Measurements from ENCODE around the gene LAMTOR5. TPM values are rescaled to one million over a fixed set of nuclear protein-coding genes. Genes with fewer than 3 reads are reported as not detected.
A peak's percentile ranks its signal among the peaks of the same experiment; 100 is the strongest.
"Not testable (repeated sequence)": the region's sequence is repeated elsewhere in the genome, so short reads cannot be mapped to it uniquely, and the experiment has no call there.

LAMTOR5 gene
- 113 and 169 TPM in 2 replicates for total RNA-seq

GRCh38 chr1:110407260-110408210 lies at the start of gene LAMTOR5:
LAMTOR5 (minus strand) TSS chr1:110407694; CDS start chr1:110407620, 74 bp downstream.
- DNase-seq (ENCODE audit: extremely low read depth, low read depth, low spot score): peak; percentile 63

- no peak for DNase-seq (ENCODE audit: extremely low read depth, low read depth, low spot score)
These were observed 49.7 kb upstream of the LAMTOR5 start for GRCh38 chr1:110457206-110457605.

- no peak for DNase-seq (ENCODE audit: extremely low read depth, low read depth, low spot score)
These were observed 47.7 kb upstream of the LAMTOR5 start for GRCh38 chr1:110455151-110455550.

- DNase-seq (ENCODE audit: extremely low read depth, low read depth, low spot score): no peak
These were observed 46.8 kb upstream of the LAMTOR5 start for GRCh38 chr1:110454328-110454727.

GRCh38 chr1:110453829-110454228 lies 46.3 kb upstream of the LAMTOR5 start:
- DNase-seq (ENCODE audit: extremely low read depth, low read depth, low spot score): no peak

GRCh38 chr1:110452330-110452729 lies 44.8 kb upstream of the LAMTOR5 start:
- no peak for DNase-seq (ENCODE audit: extremely low read depth, low read depth, low spot score)

- no peak for DNase-seq (ENCODE audit: extremely low read depth, low read depth, low spot score)
These were observed 43.4 kb upstream of the LAMTOR5 start, which contains the start of gene PROK1 for GRCh38 chr1:110450929-110451328. PROK1 (plus strand) TSS chr1:110451149; CDS start chr1:110451217, 68 bp downstream.

- no peak for DNase-seq (ENCODE audit: extremely low read depth, low read depth, low spot score)
These were observed 42.5 kb upstream of the LAMTOR5 start for GRCh38 chr1:110449661-110450651.

GRCh38 chr1:110444561-110444960 lies 37.1 kb upstream of the LAMTOR5 start:
- no peak for DNase-seq (ENCODE audit: extremely low read depth, low read depth, low spot score)

GRCh38 chr1:110443451-110443850 lies 36.0 kb upstream of the LAMTOR5 start:
- no peak for DNase-seq (ENCODE audit: extremely low read depth, low read depth, low spot score)

- no peak for DNase-seq (ENCODE audit: extremely low read depth, low read depth, low spot score)
These were observed 34.4 kb upstream of the LAMTOR5 start for GRCh38 chr1:110441888-110442287.

- no peak for DNase-seq (ENCODE audit: extremely low read depth, low read depth, low spot score)
These were observed 33.4 kb upstream of the LAMTOR5 start for GRCh38 chr1:110440877-110441276.

GRCh38 chr1:110439873-110440272 lies 32.4 kb upstream of the LAMTOR5 start:
- DNase-seq (ENCODE audit: extremely low read depth, low read depth, low spot score): not testable (repeated sequence)

GRCh38 chr1:110438893-110439292 lies 31.4 kb upstream of the LAMTOR5 start:
- DNase-seq (ENCODE audit: extremely low read depth, low read depth, low spot score): no peak

GRCh38 chr1:110437645-110438299 lies 30.3 kb upstream of the LAMTOR5 start:
- not testable (repeated sequence) for DNase-seq (ENCODE audit: extremely low read depth, low read depth, low spot score)

GRCh38 chr1:110436635-110437034 lies 29.1 kb upstream of the LAMTOR5 start:
- no peak for DNase-seq (ENCODE audit: extremely low read depth, low read depth, low spot score)

GRCh38 chr1:110434946-110435345 lies 27.5 kb upstream of the LAMTOR5 start:
- DNase-seq (ENCODE audit: extremely low read depth, low read depth, low spot score): no peak

GRCh38 chr1:110433803-110434202 lies 26.3 kb upstream of the LAMTOR5 start:
- no peak for DNase-seq (ENCODE audit: extremely low read depth, low read depth, low spot score)

- DNase-seq (ENCODE audit: extremely low read depth, low read depth, low spot score): no peak
These were observed 25.7 kb upstream of the LAMTOR5 start for GRCh38 chr1:110433213-110433612.

- no peak for DNase-seq (ENCODE audit: extremely low read depth, low read depth, low spot score)
These were observed 23.4 kb upstream of the LAMTOR5 start for GRCh38 chr1:110430901-110431300.

All from glomerular endothelial cell (primary cell).